GM20000 (cell line): Measurements from ENCODE around the gene WNK2.

Source experiments
- DNase-seq: peaks from one replicate; pipeline ENCODE4 v3.0.0; 2012; ENCODE audit warnings: low spot score
- TF ChIP-seq, protein P1 (sequence below): IDR thresholded peaks from 2 replicates; pipeline ENCODE4 v1.5.1; 2012; ENCODE audit warnings: mild to moderate bottlenecking, control low read depth; ENCODE audit errors: extremely low read depth, missing control alignments

The WNK2 gene

DNA sequence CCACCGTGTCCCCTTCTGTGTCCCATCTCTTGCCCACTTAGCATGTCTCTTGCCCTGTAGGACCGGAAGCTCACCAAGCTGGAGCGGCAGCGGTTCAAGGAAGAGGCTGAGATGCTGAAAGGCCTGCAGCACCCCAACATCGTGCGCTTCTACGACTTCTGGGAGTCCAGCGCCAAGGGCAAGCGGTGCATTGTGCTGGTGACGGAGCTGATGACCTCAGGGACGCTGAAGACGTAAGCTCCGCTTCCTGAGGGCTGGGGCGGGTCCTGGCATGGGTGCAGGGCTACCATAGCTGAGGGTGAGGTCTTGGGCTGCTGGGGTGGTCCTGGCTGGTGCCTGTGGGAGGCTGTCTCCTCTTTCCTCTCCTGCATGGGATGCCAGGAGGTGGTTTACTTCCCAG is 45.7 kb downstream of the WNK2 start:
- TF ChIP-seq, protein P1, sequence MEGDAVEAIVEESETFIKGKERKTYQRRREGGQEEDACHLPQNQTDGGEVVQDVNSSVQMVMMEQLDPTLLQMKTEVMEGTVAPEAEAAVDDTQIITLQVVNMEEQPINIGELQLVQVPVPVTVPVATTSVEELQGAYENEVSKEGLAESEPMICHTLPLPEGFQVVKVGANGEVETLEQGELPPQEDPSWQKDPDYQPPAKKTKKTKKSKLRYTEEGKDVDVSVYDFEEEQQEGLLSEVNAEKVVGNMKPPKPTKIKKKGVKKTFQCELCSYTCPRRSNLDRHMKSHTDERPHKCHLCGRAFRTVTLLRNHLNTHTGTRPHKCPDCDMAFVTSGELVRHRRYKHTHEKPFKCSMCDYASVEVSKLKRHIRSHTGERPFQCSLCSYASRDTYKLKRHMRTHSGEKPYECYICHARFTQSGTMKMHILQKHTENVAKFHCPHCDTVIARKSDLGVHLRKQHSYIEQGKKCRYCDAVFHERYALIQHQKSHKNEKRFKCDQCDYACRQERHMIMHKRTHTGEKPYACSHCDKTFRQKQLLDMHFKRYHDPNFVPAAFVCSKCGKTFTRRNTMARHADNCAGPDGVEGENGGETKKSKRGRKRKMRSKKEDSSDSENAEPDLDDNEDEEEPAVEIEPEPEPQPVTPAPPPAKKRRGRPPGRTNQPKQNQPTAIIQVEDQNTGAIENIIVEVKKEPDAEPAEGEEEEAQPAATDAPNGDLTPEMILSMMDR: no peak
- DNase-seq: no peak

DNA sequence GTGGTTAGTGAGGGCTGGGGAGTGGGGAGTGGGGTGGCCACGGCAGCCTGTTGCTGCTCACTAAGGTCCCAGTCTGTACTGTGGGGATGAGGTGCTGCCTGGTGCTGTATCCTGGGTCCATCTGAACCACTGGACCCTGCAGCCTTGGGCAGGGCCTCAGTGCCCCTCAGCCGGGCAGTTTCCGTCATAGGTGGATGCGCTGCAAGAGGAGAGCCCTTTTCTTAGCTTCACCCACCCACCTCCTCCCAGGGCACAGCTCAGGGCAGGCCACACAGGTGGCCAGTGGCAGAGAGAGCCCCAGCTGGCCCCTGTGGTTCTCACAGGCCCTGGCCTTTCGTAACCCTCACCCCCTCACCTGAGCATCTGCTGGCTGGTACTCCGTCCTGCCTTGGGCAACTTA is 46.2 kb downstream of the WNK2 start:
- DNase-seq: no peak
- TF ChIP-seq, protein P1: no peak

DNA sequence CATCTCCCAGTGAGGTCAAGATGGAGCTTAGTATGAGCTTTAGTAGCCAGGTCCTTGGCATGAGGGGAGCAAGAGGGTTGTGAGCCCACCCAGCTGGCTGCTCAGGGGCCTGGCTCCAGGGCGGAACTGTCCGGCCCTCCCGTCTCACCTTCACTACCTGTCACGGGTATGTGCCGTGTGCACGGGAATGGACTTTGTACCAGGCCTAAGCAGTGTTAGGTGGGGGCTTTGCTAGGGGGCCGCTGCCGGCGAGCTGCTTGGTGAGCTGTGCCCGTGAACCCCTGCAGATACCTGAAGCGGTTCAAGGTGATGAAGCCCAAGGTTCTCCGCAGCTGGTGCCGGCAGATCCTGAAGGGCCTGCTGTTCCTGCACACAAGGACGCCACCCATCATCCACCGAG is 46.7 kb downstream of the WNK2 start:
- no peak for DNase-seq
- TF ChIP-seq, protein P1: no peak

DNA sequence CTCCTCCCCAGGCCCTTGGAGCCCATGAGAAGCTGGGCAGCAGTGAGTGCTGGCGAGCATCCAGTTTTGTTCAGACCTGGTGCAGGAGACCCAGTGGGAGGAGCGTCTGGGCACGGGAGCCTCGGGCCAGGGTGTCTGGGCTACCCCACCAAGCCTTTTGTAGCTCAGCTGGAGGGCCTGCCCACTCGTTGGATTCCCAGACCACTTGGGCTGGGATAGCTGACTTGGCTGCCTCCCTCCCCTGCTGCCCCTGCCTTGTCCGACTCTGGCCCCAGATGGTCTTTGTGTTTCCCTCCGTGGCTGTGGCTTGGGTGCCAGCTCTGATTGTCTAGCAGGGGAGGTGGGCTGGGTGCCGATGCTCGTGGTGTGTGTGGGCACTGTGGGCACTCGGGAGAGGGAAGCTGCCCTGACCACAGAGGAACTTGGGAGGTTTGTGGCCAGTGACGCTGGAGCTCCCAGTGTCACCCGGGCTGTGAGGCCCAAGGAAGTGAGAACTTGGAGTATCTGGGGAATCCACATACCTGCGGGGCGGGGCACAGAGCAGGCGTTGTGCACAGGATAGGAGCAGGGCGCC is 47.3 kb downstream of the WNK2 start:
- no peak for DNase-seq
- TF ChIP-seq, protein P1: no peak

DNA sequence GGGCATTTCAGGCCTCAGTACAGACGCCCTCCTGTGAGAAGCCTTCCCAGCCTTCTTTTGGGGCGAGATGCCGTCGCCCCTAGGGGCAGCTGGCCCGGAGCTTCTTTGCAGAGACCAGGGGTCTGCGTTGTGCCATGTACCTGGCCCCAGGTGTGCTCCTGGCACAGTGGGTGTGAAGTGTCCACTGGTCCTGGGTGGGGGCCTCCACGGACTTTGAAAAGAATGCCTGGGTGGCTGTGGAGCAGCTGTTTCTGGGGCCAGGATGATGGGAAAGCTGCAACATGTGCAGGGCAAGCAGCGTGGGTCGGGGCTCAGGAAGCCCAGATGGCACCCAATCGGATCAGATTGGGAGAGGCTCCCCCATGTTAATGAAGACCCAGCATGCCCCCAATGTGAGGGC is 47.8 kb downstream of the WNK2 start:
- TF ChIP-seq, protein P1: no peak
- DNase-seq: no peak

DNA sequence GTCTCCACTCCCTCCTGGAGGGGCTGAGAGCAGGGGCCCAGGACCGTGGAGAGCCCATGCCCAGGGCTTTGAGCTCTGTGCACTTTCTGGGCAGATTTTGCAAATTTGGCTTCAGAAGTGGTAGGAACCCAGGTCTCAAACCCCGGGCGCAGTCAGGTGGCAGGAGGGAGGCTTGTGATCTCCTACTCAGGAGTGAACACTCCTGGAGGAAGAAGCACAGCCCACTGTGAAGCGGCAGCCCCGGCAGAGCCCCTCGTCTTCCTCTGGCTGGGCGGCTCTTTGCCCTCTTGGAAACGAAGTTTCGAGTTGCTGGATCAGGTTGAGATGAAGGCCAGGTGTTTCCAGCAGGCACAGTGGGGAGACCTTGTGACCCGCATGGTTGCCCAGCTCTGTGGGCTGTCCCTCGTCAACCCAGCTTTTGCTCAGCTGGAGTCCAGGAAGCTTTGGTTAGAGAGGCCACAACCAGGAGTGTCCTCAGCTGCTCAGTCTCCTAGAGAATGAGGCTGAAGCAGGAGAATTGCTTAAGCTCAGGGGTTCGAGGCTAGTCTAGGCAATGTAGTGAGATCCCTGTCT is 48.5 kb downstream of the WNK2 start:
- no peak for DNase-seq
- TF ChIP-seq, protein P1: no peak

DNA sequence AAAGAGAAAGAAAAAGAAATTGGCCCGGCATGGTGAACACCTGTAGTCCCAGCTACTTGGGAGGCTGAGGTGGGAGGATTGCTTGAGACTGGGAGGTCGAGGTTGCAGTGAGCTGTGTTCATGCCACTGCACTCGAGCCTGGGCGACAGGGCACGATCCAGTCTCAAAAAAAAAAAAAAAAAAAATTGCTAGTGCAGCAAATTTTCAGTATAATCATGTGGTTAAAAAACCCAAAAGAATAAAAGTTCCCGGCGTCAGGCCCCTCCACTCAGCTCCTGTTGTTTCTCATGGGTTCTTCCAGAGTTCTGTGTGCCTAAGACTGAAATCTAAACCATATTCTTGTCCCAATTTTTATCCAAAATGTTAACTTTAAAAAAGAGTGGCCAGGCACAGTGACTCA is 49.1 kb downstream of the WNK2 start:
- no peak for DNase-seq
- TF ChIP-seq, protein P1: no peak
